Measurements from ENCODE around the gene KDM8. TPM values are rescaled to one million over a fixed set of nuclear protein-coding genes. Genes with fewer than 3 reads are reported as not detected.

KDM8 gene
- total and polyA plus RNA-seq, 9 of the 15 experiments (the other 6 are each of a cell fraction or from before 2014, with no cell fraction given), result 0.61 to 9.1 (median 5.4) TPM

DNA sequence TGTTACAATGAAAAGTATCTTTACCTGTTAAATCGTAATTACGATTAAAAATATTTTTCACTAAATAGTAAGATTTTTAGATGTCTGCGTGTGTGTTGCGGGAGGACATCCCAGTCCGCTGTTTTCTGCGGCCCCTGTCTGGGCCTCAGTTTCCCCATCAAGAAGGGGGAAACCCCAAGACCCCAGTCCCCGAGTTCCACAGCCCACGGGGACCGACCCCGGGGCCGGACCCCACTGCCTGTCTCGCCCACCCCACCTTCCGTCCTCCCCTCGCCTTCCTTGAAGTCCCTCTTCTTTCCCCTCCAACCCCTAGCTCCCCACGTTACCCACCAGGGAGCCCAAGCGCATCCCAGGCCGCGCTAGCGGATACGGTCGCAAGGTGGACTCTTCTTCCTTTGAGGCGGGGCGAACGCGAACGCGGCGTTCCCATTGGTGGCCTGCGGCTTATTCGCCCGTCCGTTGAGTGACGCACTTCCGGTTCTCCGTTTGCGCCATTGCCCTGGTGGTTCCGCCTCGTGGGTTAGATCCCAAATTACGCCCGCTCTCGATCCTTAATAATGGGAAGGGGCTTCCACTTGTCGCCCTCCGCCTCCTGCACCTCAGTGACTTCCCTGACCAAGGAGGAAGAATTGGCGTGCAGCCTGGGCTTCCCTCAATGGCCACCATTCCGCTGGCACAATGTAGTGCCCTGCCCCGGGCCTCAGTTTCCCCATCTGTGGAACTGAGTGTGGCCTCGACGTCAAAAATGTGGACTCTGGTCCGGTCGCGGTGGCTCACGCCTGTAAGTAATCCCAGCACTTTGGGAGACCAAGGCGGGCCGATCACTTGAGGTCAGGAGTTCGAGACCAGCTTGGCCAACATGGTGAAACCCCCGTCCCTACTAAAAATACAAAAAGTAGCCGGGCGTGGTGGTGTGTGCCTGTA lies 65.3 kb downstream of the KDM8 start, which contains the start of gene NSMCE1 (continued):
- TF ChIP-seq, protein P1, sequence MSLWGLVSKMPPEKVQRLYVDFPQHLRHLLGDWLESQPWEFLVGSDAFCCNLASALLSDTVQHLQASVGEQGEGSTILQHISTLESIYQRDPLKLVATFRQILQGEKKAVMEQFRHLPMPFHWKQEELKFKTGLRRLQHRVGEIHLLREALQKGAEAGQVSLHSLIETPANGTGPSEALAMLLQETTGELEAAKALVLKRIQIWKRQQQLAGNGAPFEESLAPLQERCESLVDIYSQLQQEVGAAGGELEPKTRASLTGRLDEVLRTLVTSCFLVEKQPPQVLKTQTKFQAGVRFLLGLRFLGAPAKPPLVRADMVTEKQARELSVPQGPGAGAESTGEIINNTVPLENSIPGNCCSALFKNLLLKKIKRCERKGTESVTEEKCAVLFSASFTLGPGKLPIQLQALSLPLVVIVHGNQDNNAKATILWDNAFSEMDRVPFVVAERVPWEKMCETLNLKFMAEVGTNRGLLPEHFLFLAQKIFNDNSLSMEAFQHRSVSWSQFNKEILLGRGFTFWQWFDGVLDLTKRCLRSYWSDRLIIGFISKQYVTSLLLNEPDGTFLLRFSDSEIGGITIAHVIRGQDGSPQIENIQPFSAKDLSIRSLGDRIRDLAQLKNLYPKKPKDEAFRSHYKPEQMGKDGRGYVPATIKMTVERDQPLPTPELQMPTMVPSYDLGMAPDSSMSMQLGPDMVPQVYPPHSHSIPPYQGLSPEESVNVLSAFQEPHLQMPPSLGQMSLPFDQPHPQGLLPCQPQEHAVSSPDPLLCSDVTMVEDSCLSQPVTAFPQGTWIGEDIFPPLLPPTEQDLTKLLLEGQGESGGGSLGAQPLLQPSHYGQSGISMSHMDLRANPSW (CRISPR knock-in tag; IDR thresholded peaks at IDR 0.05), result 0 out of 2 replicates have a peak, but pooled peaks have one; percentile 36
- peak; percentile 52; the same call in 1 of the 2 replicates for TF ChIP-seq RUNX1 (IDR thresholded peaks at IDR 0.05; ENCODE audit: low read depth)
- no peak for TF ChIP-seq GTF2F1 (IDR thresholded peaks at IDR 0.05; ENCODE audit: low read depth, low read length)
- no peak for TF ChIP-seq GTF3C2 (IDR thresholded peaks at IDR 0.05; ENCODE audit: borderline replicate concordance, extremely low read depth, insufficient read length)
- no peak for TF ChIP-seq POLR3A (IDR thresholded peaks at IDR 0.05; ENCODE audit: borderline replicate concordance, extremely low read depth, insufficient read depth, insufficient read length)
- TF ChIP-seq, protein P2, sequence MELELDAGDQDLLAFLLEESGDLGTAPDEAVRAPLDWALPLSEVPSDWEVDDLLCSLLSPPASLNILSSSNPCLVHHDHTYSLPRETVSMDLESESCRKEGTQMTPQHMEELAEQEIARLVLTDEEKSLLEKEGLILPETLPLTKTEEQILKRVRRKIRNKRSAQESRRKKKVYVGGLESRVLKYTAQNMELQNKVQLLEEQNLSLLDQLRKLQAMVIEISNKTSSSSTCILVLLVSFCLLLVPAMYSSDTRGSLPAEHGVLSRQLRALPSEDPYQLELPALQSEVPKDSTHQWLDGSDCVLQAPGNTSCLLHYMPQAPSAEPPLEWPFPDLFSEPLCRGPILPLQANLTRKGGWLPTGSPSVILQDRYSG (tag; conservative IDR thresholded peaks at IDR 0.05; ENCODE audit: low read depth), result no peak
- no peak for TF ChIP-seq HMG20B (CRISPR knock-in tag; IDR thresholded peaks at IDR 0.05)
- no peak for TF ChIP-seq ZSCAN32 (CRISPR knock-in tag; IDR thresholded peaks at IDR 0.05)
- TF ChIP-seq TFE3 (CRISPR knock-in tag; IDR thresholded peaks at IDR 0.05), result no peak
- no peak for TF ChIP-seq ZNF398 (CRISPR knock-in tag; IDR thresholded peaks at IDR 0.05)
- peak; percentile 90 for TF ChIP-seq POLR2B (IDR thresholded peaks at IDR 0.05; ENCODE audit: low read depth, partially characterized antibody)
- TF ChIP-seq ZNF639 (CRISPR knock-in tag; conservative IDR thresholded peaks at IDR 0.05 in 1 of 2, IDR thresholded peaks at IDR 0.05 in 1 of 2), result no peak

All from K562 (cell line).